Brain microvascular endothelial cell (primary cell): ENCODE results near the gene CPN1.

Experiments used
- DNase-seq: peaks from one replicate; pipeline ENCODE4 v3.0.0-alpha.2; 2020
- H3K27ac ChIP-seq: fragments of 250-450 bp; sonication (Bioruptor Pico); 2 replicates; pipeline ENCODE4 v1.5.1; 2020; ENCODE audit warnings: mild to moderate bottlenecking, moderate library complexity
- H3K27me3 ChIP-seq: fragments of 250-450 bp; sonication (Bioruptor Pico); replicated peaks from 2 replicates; pipeline ENCODE4 v1.5.1; 2020; ENCODE audit warnings: mild to moderate bottlenecking
- H3K36me3 ChIP-seq: fragments of 250-450 bp; sonication (Bioruptor Pico); replicated peaks from 2 replicates; pipeline ENCODE4 v1.5.1; 2020; ENCODE audit warnings: mild to moderate bottlenecking
- H3K4me3 ChIP-seq: 2 replicates; pipeline ENCODE4 v1.5.1; 2011; ENCODE audit warnings: low read depth, mild to moderate bottlenecking, control low read depth, low read length, moderate library complexity
- CTCF ChIP-seq: IDR thresholded peaks from 2 replicates; pipeline ENCODE4 v1.5.1; 2011; ENCODE audit warnings: low read depth, mild to moderate bottlenecking, moderate library complexity, low read length, control low read depth, inconsistent platforms; ENCODE audit errors: missing control alignments
- in situ Hi-C: cut with HindIII; loops from 2 replicates; pipeline ENCODE4 v1.10.0; 2017; ENCODE audit warnings: low sequenced_read_pairs, low pct_ligation_motif_present

CPN1 gene

GRCh38 chr10:100106865-100107264, 25.2 kb upstream of the CPN1 start:
- no peak overlapping the region for H3K27ac ChIP-seq
- no peaks in the 10 kb centered on the region for H3K36me3 ChIP-seq
- in situ Hi-C loops: no loop called here
- H3K27me3 ChIP-seq: no peaks in the 10 kb centered on the region
- H3K4me3 ChIP-seq: no peak overlapping the region
- no peak for DNase-seq
- no peak for TF ChIP-seq CTCF

GRCh38 chr10:100104300-100104699, 22.6 kb upstream of the CPN1 start:
- Histone ChIP-seq H3K27ac (no peak overlapping the region), H3K27me3 (no peaks in the 10 kb centered on the region), H3K36me3 (no peaks in the 10 kb centered on the region), H3K4me3 (no peak overlapping the region)
- DNase-seq: no peak
- TF ChIP-seq CTCF: no peak
- in situ Hi-C loops: no loop called here

GRCh38 chr10:100103581-100103980, 21.9 kb upstream of the CPN1 start:
- Histone ChIP-seq H3K27me3 (no peaks in the 10 kb centered on the region), H3K4me3 (no peak overlapping the region), H3K36me3 (no peaks in the 10 kb centered on the region), H3K27ac (no peak overlapping the region)
- in situ Hi-C loops: no loop called here
- no peak for TF ChIP-seq CTCF
- peak; percentile 26 for DNase-seq

GRCh38 chr10:100101192-100102076, 19.8 kb upstream of the CPN1 start:
- no peak overlapping the region for H3K27ac ChIP-seq

GRCh38 chr10:100100651-100101184, 19.0 kb upstream of the CPN1 start:
- peak; percentile 31 for TF ChIP-seq CTCF
- H3K36me3 ChIP-seq: no peaks in the 10 kb centered on the region
- H3K27me3 ChIP-seq: no peaks in the 10 kb centered on the region
- peak; percentile 25 for DNase-seq
- in situ Hi-C loops: no loop called here
- no peak overlapping the region for H3K27ac ChIP-seq
- no peak overlapping the region for H3K4me3 ChIP-seq

More at GRCh38 chr10:100101192-100102076, 19.8 kb upstream of the CPN1 start:
- Histone ChIP-seq H3K4me3 (no peak overlapping the region), H3K27me3 (no peaks in the 10 kb centered on the region), H3K36me3 (no peaks in the 10 kb centered on the region)
- DNase-seq: no peak
- in situ Hi-C loops: no loop called here
- TF ChIP-seq CTCF: no peak
